Endothelial cell (in vitro differentiated cells): ENCODE measurements around the gene CPO. TPM values are rescaled to one million over a fixed set of nuclear protein-coding genes. Genes with fewer than 3 reads are reported as not detected.
"Not testable (repeated sequence)": the region's sequence is repeated elsewhere in the genome, so short reads cannot be mapped to it uniquely, and the experiment has no call there.

Experiments used
- DNase-seq: peaks from one replicate; pipeline ENCODE4 v3.0.0; 2021; ENCODE audit warnings: low spot score
- H3K27ac Mint-ChIP-seq: one replicate; pipeline ENCODE4 v1.8.0; 2021; ENCODE audit warnings: mixed read lengths, inconsistent platforms; ENCODE audit not compliant: unreplicated experiment
- H3K27me3 Mint-ChIP-seq: one replicate; pipeline ENCODE4 v1.8.0; 2021; ENCODE audit warnings: mild to moderate bottlenecking, moderate library complexity, mixed read lengths, inconsistent platforms; ENCODE audit not compliant: unreplicated experiment
- H3K36me3 Mint-ChIP-seq: one replicate; pipeline ENCODE4 v1.8.0; 2021; ENCODE audit warnings: mild to moderate bottlenecking, low read depth, mixed read lengths, inconsistent platforms; ENCODE audit not compliant: unreplicated experiment
- H3K4me1 Mint-ChIP-seq: one replicate; pipeline ENCODE4 v1.8.0; 2021; ENCODE audit warnings: mild to moderate bottlenecking, mixed read lengths, inconsistent platforms; ENCODE audit not compliant: unreplicated experiment
- H3K4me3 Mint-ChIP-seq: one replicate; pipeline ENCODE4 v1.8.0; 2021; ENCODE audit warnings: mild to moderate bottlenecking, mixed read lengths, inconsistent platforms; ENCODE audit not compliant: unreplicated experiment
- H3K9me3 Mint-ChIP-seq: one replicate; pipeline ENCODE4 v1.8.0; 2021; ENCODE audit warnings: mixed read lengths, inconsistent platforms; ENCODE audit not compliant: unreplicated experiment
- total RNA-seq: library from RNA; stranded (reverse); fragmentation: NEBNext Ultra II Directional; extraction: Animal tissue kit (Norgen Biotek cat#: 25700); gene quantifications from one replicate; pipeline ENCODE4 v1.2.1, GENCODE V29; 2021; ENCODE audit not compliant: unreplicated experiment
- TF ChIP-seq, protein P1 (sequence below): fragments of 200-600 bp; sonication (generic); IDR thresholded peaks from one replicate; pipeline ENCODE4 v1.5.0; 2021; ENCODE audit warnings: antibody characterized with exemption; ENCODE audit not compliant: unreplicated experiment

The CPO gene
- total RNA-seq, 1 donor from 2014 or later: not detected

- H3K4me3 Mint-ChIP-seq: no peak overlapping the region
- H3K9me3 Mint-ChIP-seq: no peaks in the 10 kb centered on the region
- H3K27me3 Mint-ChIP-seq: no peaks in the 10 kb centered on the region
- no peaks in the 10 kb centered on the region for H3K36me3 Mint-ChIP-seq
- TF ChIP-seq, protein P1, sequence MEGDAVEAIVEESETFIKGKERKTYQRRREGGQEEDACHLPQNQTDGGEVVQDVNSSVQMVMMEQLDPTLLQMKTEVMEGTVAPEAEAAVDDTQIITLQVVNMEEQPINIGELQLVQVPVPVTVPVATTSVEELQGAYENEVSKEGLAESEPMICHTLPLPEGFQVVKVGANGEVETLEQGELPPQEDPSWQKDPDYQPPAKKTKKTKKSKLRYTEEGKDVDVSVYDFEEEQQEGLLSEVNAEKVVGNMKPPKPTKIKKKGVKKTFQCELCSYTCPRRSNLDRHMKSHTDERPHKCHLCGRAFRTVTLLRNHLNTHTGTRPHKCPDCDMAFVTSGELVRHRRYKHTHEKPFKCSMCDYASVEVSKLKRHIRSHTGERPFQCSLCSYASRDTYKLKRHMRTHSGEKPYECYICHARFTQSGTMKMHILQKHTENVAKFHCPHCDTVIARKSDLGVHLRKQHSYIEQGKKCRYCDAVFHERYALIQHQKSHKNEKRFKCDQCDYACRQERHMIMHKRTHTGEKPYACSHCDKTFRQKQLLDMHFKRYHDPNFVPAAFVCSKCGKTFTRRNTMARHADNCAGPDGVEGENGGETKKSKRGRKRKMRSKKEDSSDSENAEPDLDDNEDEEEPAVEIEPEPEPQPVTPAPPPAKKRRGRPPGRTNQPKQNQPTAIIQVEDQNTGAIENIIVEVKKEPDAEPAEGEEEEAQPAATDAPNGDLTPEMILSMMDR: no peak
- H3K27ac Mint-ChIP-seq: no peak overlapping the region
- DNase-seq: no peak
- H3K4me1 Mint-ChIP-seq: peaks cover 11% of the 10 kb centered on the region
Measured at GRCh38 chr2:206937555-206937954, 1.8 kb upstream of the CPO start.

DNA sequence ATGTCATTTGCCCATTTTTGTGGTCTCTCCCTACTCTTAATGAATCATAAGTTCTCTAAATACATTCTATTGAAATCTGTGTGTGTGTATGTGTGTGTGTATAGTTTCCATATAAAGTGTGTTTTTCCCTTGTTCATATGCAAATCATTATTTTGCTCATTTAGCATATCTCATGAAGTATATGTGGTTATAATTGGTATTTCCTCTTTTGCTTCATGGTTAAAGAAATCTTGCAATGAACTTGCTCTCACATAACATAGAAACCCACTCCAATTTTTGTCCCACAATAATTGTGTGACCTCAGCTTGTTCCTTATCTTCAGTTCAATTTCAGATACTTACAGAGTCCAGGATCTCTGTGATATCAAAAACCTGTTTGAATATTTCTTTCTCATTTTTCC lies 1.2 kb downstream of the CPO start:
- TF ChIP-seq, protein P1: no peak
- Mint-ChIP-seq H3K4me1 (peaks cover 23% of the 10 kb centered on the region), H3K9me3 (no peaks in the 10 kb centered on the region), H3K27ac (no peak overlapping the region), H3K36me3 (no peaks in the 10 kb centered on the region), H3K27me3 (no peaks in the 10 kb centered on the region), H3K4me3 (no peak overlapping the region)
- DNase-seq: no peak

DNA sequence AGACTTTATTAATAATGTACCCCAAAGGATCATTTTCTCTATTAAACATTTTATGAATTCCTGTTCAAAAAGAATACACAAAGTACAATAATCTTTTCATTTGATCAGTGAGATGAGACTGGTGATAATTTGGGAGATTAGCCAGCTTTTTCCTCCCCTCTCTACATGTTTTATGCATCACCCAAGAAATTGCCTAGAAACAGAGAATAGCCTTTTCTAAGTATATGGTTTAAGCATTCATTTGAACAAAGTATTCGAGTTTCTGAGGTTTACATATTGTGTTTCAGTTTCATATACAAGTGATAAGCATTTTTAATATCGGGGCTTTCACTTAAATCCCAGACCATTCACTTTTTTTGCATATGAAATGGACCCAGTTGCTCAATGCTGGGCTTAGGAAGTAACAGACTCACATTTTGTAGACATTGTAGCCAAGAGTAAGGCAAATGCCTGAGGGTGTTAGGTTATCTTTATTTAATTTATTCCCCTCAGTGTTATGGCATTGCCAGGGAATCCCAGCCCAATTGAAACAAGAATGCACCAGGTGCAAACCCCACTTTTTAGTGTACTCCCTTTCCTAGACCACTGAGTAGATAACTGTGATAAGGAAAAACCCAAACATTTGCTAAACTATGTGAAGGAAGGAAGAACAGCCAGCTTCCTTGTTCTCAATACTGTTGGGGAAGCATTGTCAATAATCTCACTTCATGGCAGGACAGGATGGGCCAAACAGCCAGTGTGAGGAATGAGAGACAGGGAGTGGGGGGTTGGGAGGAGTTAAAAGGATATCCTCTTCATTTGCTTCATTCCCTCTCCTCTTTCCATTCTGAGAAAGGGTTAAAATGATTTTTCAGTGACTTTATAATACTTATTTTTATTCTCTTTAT lies 3.5 kb downstream of the CPO start:
- Mint-ChIP-seq H3K27ac (peak overlapping the region; percentile 52), H3K9me3 (no peaks in the 10 kb centered on the region), H3K4me3 (no peak overlapping the region), H3K36me3 (no peaks in the 10 kb centered on the region), H3K27me3 (no peaks in the 10 kb centered on the region), H3K4me1 (peaks cover 19% of the 10 kb centered on the region)
- peak; percentile 11 for DNase-seq
- TF ChIP-seq, protein P1: no peak

DNA sequence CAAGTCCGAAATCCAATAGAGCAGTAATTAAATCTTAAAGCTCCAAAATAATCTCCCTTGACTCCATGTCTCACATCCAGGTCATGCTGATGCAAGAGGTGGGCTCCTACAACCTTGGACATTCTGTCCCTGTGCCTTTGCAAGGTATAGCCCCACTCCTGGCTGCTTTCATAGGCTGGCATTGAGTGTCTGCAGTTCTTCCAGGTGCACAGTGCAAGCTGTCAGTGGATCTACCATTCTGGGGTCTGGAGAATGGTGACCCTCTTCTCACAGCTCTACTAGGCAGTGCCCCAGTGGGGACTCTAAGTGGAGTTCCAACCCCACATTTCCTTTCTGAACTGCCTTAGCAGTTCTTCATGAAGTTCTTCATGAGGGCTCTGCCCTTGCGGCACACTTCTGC lies 14.1 kb downstream of the CPO start:
- peaks cover 16% of the 10 kb centered on the region for H3K36me3 Mint-ChIP-seq
- not testable (repeated sequence) for H3K4me1 Mint-ChIP-seq, DNase-seq, H3K27me3 Mint-ChIP-seq, H3K4me3 Mint-ChIP-seq, H3K27ac Mint-ChIP-seq
- H3K9me3 Mint-ChIP-seq: peaks cover 17% of the 10 kb centered on the region

DNA sequence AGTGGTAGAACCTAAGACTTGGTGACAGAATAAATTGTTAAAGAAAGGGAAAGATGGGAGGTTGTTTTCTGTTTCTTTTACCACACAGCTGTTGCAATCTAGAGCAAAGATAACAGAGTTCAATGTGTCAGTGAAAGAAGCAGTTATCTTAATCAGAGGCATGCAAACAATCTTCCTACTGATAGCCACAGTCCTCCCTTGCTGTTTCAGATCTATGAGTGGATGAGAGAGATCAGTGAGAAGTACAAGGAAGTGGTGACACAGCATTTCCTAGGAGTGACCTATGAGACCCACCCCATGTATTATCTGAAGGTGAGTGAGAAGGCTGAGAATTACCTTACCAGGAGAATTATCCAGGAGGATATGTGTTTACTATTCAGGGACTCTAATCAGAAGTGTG lies 15.9 kb downstream of the CPO start:
- H3K27me3 Mint-ChIP-seq: no peaks in the 10 kb centered on the region
- H3K36me3 Mint-ChIP-seq: peaks cover 16% of the 10 kb centered on the region
- TF ChIP-seq, protein P1: no peak
- peaks cover 12% of the 10 kb centered on the region for H3K9me3 Mint-ChIP-seq
- H3K4me3 Mint-ChIP-seq: no peak overlapping the region
- no peak overlapping the region for H3K27ac Mint-ChIP-seq
- H3K4me1 Mint-ChIP-seq: peaks cover under 1% of the 10 kb centered on the region
- DNase-seq: no peak
